GM10248 (cell line): ENCODE measurements around the gene PARVA.

Experiments
- CTCF ChIA-PET: fragments of 300-600 bp; sonication (Branson Sonifier 250); formaldehyde crosslinking; extraction: SDS; loops from one replicate; lab custom pipeline; 2021; ENCODE audit warnings: antibody characterized with exemption; lab: Yijun Ruan, JAX
- POLR2A ChIA-PET: fragments of 350-650 bp; sonication (Branson Sonifier 250); formaldehyde crosslinking; extraction: SDS; loops from one replicate; lab custom pipeline; 2020; ENCODE audit warnings: antibody characterized with exemption; lab: Yijun Ruan, JAX
- DNase-seq: peaks from one replicate; pipeline ENCODE4 v3.0.0; 2012; ENCODE audit errors: extremely low spot score
- TF ChIP-seq, protein P1 (sequence below): IDR thresholded peaks from 2 replicates; pipeline ENCODE4 v1.5.1; 2012; ENCODE audit warnings: mild to moderate bottlenecking, low read depth; ENCODE audit errors: extremely low read depth, missing control alignments, control extremely low read depth

PARVA gene

DNA sequence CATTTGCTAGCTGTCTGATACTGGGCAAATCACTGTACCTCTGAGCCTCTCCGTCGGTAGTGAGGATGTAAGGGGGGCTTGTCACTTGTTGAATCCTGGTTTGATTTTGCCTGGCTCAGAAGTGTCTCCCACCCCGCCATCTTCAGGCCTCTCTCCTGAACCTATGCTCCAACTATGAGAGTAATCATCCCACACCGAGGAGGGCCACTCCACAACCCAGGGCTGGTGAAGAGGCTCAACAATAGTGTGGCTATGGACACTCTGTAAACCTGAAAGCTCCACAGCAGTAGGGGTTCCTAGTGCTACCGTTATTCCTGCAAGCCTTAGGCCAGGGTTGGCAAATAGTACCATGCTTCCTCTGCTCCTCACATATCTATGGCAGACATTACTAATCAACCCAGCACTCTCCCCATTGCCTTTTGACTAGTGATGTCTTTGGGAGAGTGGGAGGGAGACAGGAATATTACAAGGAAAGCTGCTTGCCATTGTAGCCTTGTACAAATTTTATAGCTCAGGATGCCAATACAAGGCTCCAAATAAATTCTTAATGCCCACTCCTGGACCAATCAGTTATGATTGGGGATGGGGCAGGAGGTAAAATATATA lies 162.8 kb downstream of the PARVA start:
- ChIA-PET POLR2A (no interaction called here), CTCF (interaction anchor here (0.9 to 1.4 kb wide), 3 partner anchors 9 to 59 kb away, joined by 3 read pairs; no protein-coding TSS in a partner anchor)
- TF ChIP-seq, protein P1, sequence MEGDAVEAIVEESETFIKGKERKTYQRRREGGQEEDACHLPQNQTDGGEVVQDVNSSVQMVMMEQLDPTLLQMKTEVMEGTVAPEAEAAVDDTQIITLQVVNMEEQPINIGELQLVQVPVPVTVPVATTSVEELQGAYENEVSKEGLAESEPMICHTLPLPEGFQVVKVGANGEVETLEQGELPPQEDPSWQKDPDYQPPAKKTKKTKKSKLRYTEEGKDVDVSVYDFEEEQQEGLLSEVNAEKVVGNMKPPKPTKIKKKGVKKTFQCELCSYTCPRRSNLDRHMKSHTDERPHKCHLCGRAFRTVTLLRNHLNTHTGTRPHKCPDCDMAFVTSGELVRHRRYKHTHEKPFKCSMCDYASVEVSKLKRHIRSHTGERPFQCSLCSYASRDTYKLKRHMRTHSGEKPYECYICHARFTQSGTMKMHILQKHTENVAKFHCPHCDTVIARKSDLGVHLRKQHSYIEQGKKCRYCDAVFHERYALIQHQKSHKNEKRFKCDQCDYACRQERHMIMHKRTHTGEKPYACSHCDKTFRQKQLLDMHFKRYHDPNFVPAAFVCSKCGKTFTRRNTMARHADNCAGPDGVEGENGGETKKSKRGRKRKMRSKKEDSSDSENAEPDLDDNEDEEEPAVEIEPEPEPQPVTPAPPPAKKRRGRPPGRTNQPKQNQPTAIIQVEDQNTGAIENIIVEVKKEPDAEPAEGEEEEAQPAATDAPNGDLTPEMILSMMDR: no peak
- no peak for DNase-seq

DNA sequence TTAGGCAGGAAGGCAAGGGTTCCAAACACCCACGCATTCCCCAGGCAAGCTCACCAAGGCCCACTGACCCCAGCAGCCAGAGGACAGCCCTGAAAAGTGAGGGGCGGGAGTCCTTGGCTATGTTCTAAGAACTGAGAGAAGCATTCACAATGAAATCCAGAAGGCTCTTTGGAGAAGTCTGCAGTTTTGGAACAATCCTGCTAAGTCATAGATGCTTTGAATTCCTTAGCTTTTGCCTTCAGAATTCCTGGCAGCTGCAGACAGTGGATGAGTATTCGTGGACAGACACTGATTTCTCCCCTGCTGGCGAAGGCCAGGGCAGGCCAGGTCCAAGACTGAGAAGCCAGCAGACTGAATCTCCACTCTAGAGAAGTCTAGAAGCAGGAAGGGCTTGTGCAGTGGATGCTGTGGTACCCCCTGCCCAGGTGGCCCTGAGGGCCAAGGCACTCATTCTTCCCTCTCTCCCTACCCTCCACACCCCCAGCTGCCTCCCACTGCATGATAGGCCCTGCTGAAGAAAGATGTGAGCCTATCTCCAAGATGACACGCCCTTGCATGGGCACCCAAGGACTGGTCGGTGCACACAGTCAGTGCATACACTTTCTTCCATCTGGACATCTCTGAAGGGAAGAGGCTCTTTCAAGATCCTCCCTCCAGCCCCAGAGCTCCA lies 163.7 kb downstream of the PARVA start:
- CTCF ChIA-PET: interaction anchor here (0.9 to 1.4 kb wide), 3 partner anchors 10 to 58 kb away, joined by 3 read pairs; no protein-coding TSS in a partner anchor
- POLR2A ChIA-PET: no interaction called here
- TF ChIP-seq, protein P1: no peak
- no peak for DNase-seq

DNA sequence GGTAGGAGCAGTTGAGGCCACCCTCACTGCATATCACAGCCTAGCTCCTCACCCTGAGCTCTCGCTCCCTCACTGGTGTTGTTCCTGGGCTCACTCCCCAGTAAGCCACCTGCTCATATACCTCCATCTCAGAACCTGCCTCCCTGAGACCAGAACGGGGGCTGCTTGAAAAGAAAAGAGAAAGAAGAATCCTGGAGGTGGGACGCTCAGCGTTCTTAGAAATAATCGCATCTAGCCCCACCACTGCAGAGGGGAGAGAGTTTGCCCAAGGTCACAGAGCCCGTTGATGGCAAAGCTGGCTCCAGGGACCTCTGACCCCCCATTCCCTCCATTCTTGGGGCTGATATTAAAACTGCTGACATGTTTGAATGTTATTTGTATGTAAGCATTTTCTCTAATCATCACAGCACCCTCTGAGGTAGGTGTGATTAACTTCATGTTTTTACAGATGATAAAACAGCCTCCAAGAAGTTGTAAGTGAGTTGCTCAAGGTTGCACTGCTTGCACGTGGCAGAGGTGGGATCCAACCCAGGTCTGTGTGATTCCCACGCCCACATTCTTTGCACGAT lies 164.3 kb downstream of the PARVA start:
- CTCF ChIA-PET: interaction anchor here (1.0 to 1.4 kb wide), 2 partner anchors 11 to 12 kb away, joined by 3 read pairs; no protein-coding TSS in a partner anchor
- POLR2A ChIA-PET: no interaction called here
- DNase-seq: no peak
- TF ChIP-seq, protein P1: no peak

DNA sequence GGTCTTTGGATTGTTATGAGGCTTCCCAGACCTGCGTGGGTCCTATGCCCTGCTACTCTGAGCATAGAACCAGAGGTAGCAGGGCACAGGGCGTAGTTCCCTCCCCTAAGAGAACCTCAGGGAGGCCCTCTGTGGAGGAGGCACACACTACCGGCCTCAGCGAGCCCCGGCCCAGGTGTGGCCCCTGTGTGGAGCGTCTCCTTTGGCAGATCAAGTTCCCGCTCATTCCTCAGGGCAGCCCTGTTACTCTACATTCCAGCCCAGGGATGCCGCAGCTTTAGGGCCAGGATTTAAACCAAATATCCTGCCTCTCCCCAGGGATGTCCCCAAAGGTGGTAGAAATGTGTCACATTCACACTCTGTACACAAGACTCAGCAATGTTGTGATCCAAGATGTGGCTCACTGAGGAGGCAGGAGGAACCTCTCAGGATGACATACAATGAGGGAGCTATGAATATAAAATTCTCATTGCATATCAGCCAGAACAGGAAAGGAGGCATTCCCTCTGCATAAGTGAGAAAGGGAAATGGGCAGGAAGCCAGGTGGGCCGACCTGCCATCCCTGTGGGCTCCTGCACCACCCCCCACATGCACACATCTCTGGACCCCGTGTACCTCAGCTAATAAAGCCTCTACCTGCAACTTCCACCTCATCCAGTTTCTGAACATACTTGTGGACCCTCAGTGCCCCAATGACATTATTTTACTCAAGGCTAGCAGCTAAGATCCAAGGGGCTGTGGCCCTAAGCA lies 165.0 kb downstream of the PARVA start:
- TF ChIP-seq, protein P1: no peak
- POLR2A ChIA-PET: no interaction called here

DNA sequence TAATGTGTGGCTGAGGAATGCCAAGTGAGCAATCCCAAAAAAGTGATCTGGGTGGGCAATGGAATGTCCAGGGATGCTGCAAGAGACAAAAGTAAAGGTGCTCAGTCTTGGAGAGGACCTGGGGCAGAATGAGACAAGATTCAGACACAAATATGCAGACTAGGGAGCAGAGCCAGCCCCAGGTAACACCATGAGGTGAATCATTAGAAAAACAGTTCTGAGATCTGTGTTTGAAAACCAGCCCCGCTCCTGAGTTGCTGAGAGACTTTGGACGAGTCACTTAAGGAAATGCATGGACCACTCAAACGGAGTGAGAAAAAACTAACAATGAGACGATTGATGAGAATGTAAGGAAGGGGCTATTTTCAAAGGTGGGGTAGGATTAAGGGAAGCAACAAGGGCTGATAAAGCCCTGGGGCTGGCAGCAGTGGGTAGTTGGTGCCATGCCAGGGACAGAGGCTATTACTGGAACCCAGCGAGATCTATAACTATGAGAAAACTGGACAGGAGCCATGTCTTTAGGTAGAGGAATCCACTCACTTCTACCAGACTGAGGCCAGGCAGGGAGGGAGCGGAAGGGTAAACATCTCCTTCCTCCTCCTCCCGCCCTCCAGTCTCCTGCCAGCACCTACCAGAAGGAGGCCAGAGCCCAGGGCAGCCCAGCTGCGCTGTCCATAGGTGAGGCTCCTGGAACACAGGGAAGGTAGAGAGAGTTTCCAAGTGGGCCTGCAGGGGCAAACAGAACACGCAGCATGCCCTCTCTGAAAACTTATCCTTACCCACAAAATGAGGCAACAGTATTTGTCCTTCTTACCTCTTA lies 166.4 kb downstream of the PARVA start:
- ChIA-PET POLR2A (no interaction called here), CTCF (interaction anchor here (1.4 kb wide), 1 partner anchor 26 kb away, joined by 3 read pairs; no protein-coding TSS in a partner anchor)
- TF ChIP-seq, protein P1: no peak

More for the DNA sequence above, 165.0 kb downstream of the PARVA start:
- no peak for DNase-seq
- CTCF ChIA-PET: no interaction called here

More for the DNA sequence above, 166.4 kb downstream of the PARVA start:
- no peak for DNase-seq
